NCI-H1092 treated with DMSO at 0.1 percent for 48 hours (cell line): ENCODE data around the gene EPHB1.

Source experiments
- DNase-seq: peaks from one replicate; lab custom pipeline; 2025; lab: John Stamatoyannopoulos, UW

The EPHB1 gene

GRCh38 chr3:135050536-135050935, 255.5 kb downstream of the EPHB1 start:
- DNase-seq, result no peak

- DNase-seq, result no peak
Measured at GRCh38 chr3:135051409-135051973, 256.4 kb downstream of the EPHB1 start.

- no peak for DNase-seq
Measured at GRCh38 chr3:135055449-135055848, 260.4 kb downstream of the EPHB1 start.

- no peak for DNase-seq
Measured at GRCh38 chr3:135056084-135056730, 261.1 kb downstream of the EPHB1 start.

DNA sequence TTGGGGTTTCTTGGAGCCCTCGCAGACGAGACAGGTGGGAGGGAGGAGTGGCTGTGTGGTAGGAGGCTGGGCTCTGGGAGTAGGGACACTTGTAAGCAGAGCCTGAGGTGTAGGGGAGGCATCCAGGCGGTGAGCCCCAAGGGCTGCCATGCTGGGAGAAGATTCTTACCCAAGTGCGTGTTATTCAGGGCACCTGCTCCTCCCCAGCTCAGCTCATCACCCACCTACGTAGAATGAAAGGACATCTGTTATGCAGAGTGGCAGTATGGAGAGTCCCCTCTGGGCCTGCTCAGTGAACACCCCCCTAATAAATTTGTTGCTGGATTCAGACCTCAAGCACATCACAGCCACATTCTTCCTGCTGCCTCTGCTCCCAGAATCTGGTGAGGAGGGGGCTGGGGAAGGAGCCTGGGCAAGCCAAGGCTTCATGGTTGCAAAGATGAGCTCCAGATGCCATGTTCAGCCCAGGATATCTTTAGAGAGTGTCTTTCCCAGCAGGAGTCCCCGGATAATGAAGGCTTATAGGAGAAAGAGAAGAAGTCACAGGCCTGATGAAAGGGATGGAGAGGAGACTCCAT, 261.8 kb downstream of the EPHB1 start:
- no peak for DNase-seq

- no peak for DNase-seq
Measured at GRCh38 chr3:135057996-135058395, 262.9 kb downstream of the EPHB1 start.

GRCh38 chr3:135059580-135059979, 264.5 kb downstream of the EPHB1 start:
- DNase-seq, result no peak

DNA sequence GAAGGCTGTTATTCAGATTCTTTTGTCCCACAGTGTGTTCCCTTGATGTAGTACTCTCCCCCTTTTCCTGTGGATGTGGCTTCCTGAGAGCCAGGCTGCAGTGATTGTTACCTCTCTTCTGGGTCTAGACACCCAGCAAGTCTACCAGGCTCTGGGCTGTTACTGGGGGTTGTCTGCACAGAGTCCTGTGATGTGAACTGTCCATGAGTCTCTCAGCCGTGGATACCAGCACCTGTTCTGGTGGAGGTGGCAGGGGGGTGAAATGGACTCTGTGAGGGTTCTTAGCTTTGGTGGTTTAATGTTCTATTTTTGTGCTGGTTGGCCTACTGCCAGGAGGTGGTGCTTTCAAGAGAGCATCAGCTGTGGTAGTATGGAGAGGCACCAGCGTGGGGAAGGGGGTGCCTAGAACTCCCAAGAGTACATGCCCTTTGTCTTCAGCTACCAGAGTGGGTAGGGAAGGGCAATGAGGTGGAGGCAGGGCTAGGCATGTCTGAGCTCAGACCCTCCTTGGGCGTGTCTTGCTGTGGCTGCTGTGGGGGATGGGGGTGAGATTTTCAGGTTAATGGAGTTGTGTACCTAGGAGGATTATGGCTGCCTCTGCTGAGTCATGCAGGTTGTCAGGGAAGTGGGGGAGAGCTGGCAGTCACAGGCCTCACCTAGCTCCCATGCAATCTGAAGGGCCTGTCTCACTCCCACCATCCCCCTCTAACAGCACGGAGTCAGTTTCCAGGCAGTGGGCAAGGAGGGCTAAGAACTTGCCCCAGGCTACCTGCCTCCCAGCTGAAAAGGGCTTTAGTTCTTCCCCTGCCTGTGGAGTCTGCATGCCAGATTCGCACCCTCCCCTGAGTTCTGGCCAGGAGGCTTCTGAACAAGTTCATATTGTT, 272.0 kb downstream of the EPHB1 start:
- DNase-seq, result peak; percentile 32

DNA sequence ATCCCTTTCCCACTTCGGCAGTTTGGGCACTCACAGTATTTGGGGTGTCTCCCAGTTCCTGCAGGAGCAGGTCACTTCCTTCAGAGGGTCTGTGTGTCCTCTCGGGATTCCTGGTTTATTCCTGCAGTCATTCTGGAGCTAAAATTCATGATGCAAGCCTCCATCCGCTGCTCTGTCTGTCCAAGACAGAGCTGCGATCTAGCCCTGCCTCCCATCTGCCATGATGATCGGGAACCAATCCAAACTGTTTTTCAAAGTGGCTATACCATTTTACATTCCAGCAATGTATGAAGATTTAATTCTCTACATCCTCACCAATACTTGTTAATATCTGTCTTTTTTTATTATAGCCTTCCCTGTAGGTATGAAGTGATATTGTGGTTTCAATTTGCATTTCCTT, 273.0 kb downstream of the EPHB1 start:
- no peak for DNase-seq

GRCh38 chr3:135069406-135069805, 274.3 kb downstream of the EPHB1 start:
- no peak for DNase-seq

DNA sequence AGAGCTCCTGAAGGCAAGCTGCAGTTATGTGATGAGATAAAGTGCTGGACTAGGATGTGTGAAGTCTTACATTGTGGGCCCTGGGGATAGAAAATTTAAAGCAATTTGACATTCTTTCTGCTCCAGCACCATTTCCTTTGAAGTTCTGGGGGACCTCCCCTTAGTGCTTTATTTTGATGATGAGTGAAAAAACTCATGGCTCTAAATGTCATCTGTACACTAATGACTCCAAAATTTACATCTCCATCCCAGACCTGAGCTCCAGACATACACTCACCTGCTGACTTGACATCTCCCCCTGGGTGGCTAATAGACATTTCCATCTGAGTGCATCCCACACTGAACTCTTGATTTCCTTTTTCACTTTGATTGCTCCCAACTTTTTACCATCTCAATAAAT, 276.4 kb downstream of the EPHB1 start:
- DNase-seq, result no peak

GRCh38 chr3:135072431-135072830, 277.4 kb downstream of the EPHB1 start:
- DNase-seq, result no peak

GRCh38 chr3:135075157-135075556, 280.1 kb downstream of the EPHB1 start:
- no peak for DNase-seq

GRCh38 chr3:135076341-135076740, 281.3 kb downstream of the EPHB1 start:
- no peak for DNase-seq

- DNase-seq, result no peak
Measured at GRCh38 chr3:135077186-135077585, 282.1 kb downstream of the EPHB1 start.

DNA sequence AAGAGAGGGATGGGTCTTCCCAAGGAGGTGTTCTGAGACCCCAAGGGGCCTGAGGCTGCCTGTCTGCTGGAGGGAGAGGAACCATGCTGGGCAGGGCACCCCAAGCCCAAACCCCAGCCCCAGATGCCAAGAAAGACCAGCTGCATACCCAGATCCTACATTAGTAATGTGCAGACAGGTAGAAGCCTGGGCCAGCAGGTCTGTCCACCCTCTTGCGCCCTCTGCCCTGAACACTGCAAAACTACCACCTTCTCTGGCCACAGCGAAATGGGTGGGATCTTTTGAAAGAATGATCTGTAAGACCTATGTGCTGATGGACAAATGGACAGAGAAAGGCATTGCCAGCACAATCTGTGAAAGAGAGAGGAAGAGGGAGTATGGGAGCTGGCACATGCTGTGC, 283.2 kb downstream of the EPHB1 start:
- no peak for DNase-seq

DNA sequence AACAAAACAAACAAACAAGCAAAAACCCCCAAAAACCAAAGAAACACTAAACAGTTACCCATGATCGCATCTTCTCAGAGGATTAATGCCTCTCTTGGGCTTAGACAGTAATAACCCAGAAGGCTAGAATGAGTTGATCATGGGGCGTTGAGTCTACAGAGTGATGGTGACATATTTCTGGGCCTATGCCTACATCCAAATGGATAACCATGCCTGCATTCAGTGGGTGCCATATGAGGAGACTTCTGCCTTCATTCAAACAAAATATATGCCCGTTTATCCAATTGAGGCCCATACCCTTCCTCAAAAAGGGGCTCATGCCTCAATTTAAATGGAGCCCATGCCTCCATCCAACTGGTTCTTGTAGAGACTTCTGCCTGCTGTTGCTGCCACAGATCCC, 284.0 kb downstream of the EPHB1 start:
- DNase-seq, result no peak

- no peak for DNase-seq
Measured at GRCh38 chr3:135081451-135081850, 286.4 kb downstream of the EPHB1 start.

GRCh38 chr3:135081856-135082434, 286.9 kb downstream of the EPHB1 start:
- DNase-seq, result no peak

GRCh38 chr3:135082706-135083105, 287.6 kb downstream of the EPHB1 start:
- no peak for DNase-seq

DNA sequence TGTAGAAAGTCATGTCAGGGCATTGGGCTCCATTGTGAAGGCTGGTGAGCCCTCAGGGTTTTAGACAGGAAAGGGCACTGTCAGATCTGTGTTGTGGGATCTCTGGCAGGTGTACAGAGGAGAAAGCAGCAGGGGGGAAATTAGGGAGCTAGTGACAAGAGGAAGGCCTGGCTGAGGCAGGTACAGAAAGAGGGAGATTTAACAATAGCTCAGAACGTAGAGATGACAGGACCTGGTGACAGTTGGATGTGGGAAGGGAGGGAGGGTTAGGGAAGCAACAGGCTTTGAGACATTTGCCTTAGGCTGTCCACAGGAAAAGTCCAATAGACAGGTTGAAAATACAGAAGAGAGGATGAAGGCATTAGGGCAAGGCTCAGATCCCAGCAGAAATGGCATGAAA, 288.1 kb downstream of the EPHB1 start:
- peak; percentile 12 for DNase-seq

GRCh38 chr3:135083756-135084155, 288.7 kb downstream of the EPHB1 start:
- DNase-seq, result no peak
